HUES6 (cell line): ENCODE measurements around the gene CD99.
"Not testable (repeated sequence)": the region's sequence is repeated elsewhere in the genome, so short reads cannot be mapped to it uniquely, and the experiment has no call there.

Experiments
- H3K27ac ChIP-seq: 2 replicates; pipeline ENCODE4 v1.7.0; 2013; ENCODE audit warnings: low read depth, mild to moderate bottlenecking, low read length, inconsistent platforms
- H3K27me3 ChIP-seq: 2 replicates; pipeline ENCODE4 v1.6.1; 2013; ENCODE audit warnings: low read length; ENCODE audit not compliant: control insufficient read depth, insufficient read depth
- H3K36me3 ChIP-seq: 2 replicates; pipeline ENCODE4 v1.6.1; 2013; ENCODE audit warnings: low read length; ENCODE audit not compliant: control insufficient read depth, insufficient read depth
- H3K4me1 ChIP-seq: 2 replicates; pipeline ENCODE4 v1.6.1; 2013; ENCODE audit warnings: low read length; ENCODE audit not compliant: control insufficient read depth, insufficient read depth
- H3K4me3 ChIP-seq: 2 replicates; pipeline ENCODE4 v1.5.1; 2013; ENCODE audit warnings: low read depth, low read length
- H3K9ac ChIP-seq: one replicate; pipeline ENCODE4 v1.6.1; 2013; ENCODE audit warnings: mild to moderate bottlenecking, low read length
- H3K9me3 ChIP-seq: 2 replicates; pipeline ENCODE4 v1.6.1; 2013; ENCODE audit warnings: low read depth, low read length; ENCODE audit not compliant: control insufficient read depth, insufficient read depth

The CD99 gene

DNA sequence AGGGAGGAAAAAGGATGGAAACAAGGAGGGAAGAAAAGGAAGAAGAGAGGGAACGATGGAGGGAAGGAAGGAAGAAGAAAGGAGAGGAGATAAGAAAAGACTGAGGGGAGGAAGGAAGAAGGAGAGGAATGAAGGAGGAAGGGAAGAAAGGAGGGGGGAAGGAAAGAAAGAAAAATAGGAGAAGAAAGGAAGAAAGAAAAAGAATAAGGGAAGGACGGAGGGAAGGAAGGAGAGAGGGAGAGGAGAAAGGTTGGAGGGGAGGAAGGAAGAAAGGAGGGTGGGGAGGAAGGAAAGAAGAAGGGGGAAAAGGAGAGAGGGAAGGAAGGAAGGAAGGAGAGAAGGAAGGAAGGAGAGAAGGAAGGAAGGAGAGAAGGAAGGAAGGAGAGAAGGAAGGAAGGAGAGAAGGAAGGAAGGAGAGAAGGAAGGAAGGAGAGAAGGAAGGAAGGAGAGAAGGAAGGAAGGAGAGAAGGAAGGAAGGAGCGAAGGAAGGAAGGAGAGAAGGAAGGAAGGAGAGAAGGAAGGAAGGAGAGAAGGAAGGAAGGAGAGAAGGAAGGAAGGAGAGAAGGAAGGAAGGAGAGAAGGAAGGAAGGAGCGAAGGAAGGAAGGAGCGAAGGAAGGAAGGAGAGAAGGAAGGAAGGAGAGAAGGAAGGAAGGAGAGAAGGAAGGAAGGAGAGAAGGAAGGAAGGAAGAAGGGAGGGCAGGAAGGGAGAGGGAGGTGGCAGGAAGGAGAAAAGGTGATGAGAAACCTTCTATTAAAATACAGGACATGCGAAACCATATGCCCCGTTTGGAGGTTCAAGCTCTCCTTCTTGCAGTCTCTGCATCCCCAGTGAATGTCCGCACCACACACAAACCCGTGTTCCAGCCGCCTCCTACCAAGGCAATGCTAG is 82.3 kb downstream of the CD99 start:
- H3K9ac ChIP-seq, H3K27ac ChIP-seq, H3K27me3 ChIP-seq, H3K4me3 ChIP-seq, H3K4me1 ChIP-seq, H3K36me3 ChIP-seq: not testable (repeated sequence)
- H3K9me3 ChIP-seq = peaks cover 21% of the 10 kb centered on the region

DNA sequence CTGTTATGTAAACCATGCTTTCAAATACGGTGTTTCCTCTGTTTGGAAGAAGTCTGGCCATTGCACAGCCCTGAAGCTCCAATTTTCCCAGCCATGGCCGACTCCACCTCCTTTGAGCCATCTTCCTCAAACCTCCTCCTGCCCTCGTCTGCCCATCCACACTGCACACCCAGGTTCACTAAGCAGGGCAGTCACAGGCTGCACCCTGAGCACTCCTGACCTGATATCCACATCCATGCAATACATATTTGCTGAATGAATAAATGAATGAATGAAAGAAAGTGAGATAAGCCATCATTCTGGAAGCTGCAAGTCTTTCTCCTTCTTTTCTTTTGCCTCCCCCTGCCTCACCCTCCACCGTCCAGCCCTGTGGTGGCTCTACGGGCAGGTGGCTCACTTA is 83.0 kb downstream of the CD99 start:
- Histone ChIP-seq H3K36me3 (no peaks in the 10 kb centered on the region), H3K9me3 (peaks cover 21% of the 10 kb centered on the region), H3K4me3 (no peak overlapping the region), H3K27me3 (no peaks in the 10 kb centered on the region), H3K27ac (no peak overlapping the region), H3K4me1 (peaks cover 5% of the 10 kb centered on the region; the same call in 1 of the 2 replicates), H3K9ac (no peak overlapping the region)

- Histone ChIP-seq H3K27me3 (no peaks in the 10 kb centered on the region), H3K27ac (no peak overlapping the region), H3K4me1 (peaks cover 5% of the 10 kb centered on the region; the same call in 1 of the 2 replicates), H3K4me3 (no peak overlapping the region), H3K36me3 (no peaks in the 10 kb centered on the region), H3K9me3 (peaks cover 19% of the 10 kb centered on the region), H3K9ac (no peak overlapping the region)
Observed at GRCh38 chrX:2774776-2775175, 83.7 kb downstream of the CD99 start.

GRCh38 chrX:2780472-2781225 is 89.6 kb downstream of the CD99 start:
- not testable (repeated sequence) for H3K4me3 ChIP-seq
- peaks cover 48% of the 10 kb centered on the region for H3K4me1 ChIP-seq

GRCh38 chrX:2781226-2781571 is 90.1 kb downstream of the CD99 start:
- peaks cover 48% of the 10 kb centered on the region for H3K4me1 ChIP-seq
- H3K4me3 ChIP-seq = no peak overlapping the region
- H3K36me3 ChIP-seq = no peaks in the 10 kb centered on the region
- no peaks in the 10 kb centered on the region for H3K9me3 ChIP-seq
- H3K27me3 ChIP-seq = no peaks in the 10 kb centered on the region
- peak overlapping the region; percentile 1; the same call in 1 of the 2 replicates for H3K27ac ChIP-seq
- H3K9ac ChIP-seq = no peak overlapping the region

More at GRCh38 chrX:2780472-2781225, 89.6 kb downstream of the CD99 start:
- Histone ChIP-seq H3K27ac (peak overlapping the region; percentile 10; the same call in 1 of the 2 replicates), H3K9ac (peak overlapping the region; percentile 9)
- not testable (repeated sequence) for H3K36me3 ChIP-seq, H3K27me3 ChIP-seq, H3K9me3 ChIP-seq

GRCh38 chrX:2781698-2782097 is 90.6 kb downstream of the CD99 start:
- Histone ChIP-seq H3K9me3 (no peaks in the 10 kb centered on the region), H3K27ac (peak overlapping the region; percentile 68), H3K4me1 (peaks cover 48% of the 10 kb centered on the region), H3K9ac (peak overlapping the region; percentile 43), H3K4me3 (no peak overlapping the region), H3K36me3 (no peaks in the 10 kb centered on the region), H3K27me3 (no peaks in the 10 kb centered on the region)

DNA sequence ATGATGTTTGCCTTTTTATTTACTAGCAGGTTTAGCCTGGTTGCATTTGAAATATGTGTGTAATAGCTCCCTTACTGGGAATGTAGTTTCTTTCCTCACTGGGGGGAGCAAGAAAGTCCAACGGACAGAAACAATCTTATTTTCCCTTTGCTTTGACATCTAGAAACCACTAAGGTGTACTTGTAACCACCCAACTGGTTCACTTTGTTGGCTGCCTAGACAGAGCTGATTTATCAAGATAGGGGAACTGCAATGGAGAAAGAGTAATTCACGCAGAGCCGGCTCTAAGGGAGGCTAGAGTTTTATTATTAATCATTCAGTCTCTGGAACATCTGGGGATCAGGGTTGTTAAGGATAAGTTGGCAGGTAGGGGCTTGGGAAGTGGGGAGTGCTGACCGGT is 91.1 kb downstream of the CD99 start:
- Histone ChIP-seq H3K4me3 (no peak overlapping the region), H3K9ac (peak overlapping the region; percentile 43), H3K4me1 (peaks cover 43% of the 10 kb centered on the region), H3K27ac (peak overlapping the region; percentile 68), H3K36me3 (no peaks in the 10 kb centered on the region), H3K9me3 (no peaks in the 10 kb centered on the region), H3K27me3 (no peaks in the 10 kb centered on the region)

- H3K4me3 ChIP-seq = no peak overlapping the region
- no peaks in the 10 kb centered on the region for H3K27me3 ChIP-seq
- H3K9ac ChIP-seq = no peak overlapping the region
- no peaks in the 10 kb centered on the region for H3K9me3 ChIP-seq
- H3K4me1 ChIP-seq = peaks cover 43% of the 10 kb centered on the region
- no peaks in the 10 kb centered on the region for H3K36me3 ChIP-seq
- no peak overlapping the region for H3K27ac ChIP-seq
Observed at GRCh38 chrX:2782778-2783177, 91.7 kb downstream of the CD99 start.

GRCh38 chrX:2784026-2784425 is 92.9 kb downstream of the CD99 start:
- Histone ChIP-seq H3K27ac (no peak overlapping the region), H3K36me3 (no peaks in the 10 kb centered on the region), H3K9me3 (no peaks in the 10 kb centered on the region), H3K4me3 (no peak overlapping the region), H3K9ac (no peak overlapping the region), H3K27me3 (no peaks in the 10 kb centered on the region), H3K4me1 (peaks cover 43% of the 10 kb centered on the region)

GRCh38 chrX:2785538-2785937 is 94.4 kb downstream of the CD99 start:
- Histone ChIP-seq H3K9ac (no peak overlapping the region), H3K4me1 (peaks cover 41% of the 10 kb centered on the region), H3K4me3 (no peak overlapping the region), H3K27ac (no peak overlapping the region), H3K9me3 (no peaks in the 10 kb centered on the region), H3K36me3 (no peaks in the 10 kb centered on the region), H3K27me3 (no peaks in the 10 kb centered on the region)

DNA sequence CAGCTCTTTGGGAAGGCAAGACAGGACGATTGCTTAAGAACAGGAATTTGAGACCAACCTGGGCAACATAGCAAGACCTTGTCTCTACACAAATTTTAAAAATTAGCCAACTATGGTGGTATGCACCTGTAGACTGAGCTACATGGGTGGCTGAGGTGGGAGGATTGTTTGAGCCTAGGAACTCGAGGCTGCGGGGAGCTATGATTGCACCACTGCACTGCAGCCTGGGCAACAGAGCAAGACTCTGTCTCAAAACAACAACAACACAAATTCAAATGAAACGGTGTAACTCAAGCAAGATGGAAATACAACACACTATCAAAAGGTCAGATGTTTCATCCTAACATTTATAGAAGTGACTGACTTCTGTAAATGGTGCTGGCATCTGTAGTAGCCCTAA is 97.9 kb downstream of the CD99 start:
- Histone ChIP-seq H3K27ac (no peak overlapping the region), H3K4me3 (no peak overlapping the region), H3K36me3 (no peaks in the 10 kb centered on the region)

More for the DNA sequence above, 97.9 kb downstream of the CD99 start:
- Histone ChIP-seq H3K27me3 (no peaks in the 10 kb centered on the region), H3K9ac (no peak overlapping the region), H3K9me3 (no peaks in the 10 kb centered on the region), H3K4me1 (peaks cover 21% of the 10 kb centered on the region)
